RKO (cell line): Measurements from ENCODE around the gene PTH2.
"Not testable (repeated sequence)": the region's sequence is repeated elsewhere in the genome, so short reads cannot be mapped to it uniquely, and the experiment has no call there.

Experiments
- DNase-seq: peaks from one replicate; pipeline ENCODE4 v3.0.0-alpha.2; 2016; ENCODE audit warnings: low spot score

Gene PTH2

DNA sequence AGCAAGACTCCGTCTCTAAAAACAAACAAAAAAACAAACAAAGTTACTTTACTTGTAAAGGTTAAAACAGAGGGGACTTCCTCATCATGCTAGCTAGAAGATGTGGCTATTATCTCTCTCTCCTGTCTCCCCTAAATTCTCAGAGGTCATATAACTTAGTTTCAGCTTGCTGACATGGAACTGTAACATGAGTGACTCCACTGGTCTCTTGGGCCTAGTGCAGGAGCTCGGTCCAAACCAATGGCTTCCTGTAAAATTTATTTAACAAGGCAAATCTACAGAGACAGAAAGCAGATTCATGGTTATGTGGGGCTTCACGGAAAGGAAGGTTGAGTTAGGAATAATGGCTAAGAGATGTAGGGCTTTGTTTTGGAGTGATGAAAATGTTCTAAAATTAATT is 44.7 kb downstream of the PTH2 start:
- no peak for DNase-seq

DNA sequence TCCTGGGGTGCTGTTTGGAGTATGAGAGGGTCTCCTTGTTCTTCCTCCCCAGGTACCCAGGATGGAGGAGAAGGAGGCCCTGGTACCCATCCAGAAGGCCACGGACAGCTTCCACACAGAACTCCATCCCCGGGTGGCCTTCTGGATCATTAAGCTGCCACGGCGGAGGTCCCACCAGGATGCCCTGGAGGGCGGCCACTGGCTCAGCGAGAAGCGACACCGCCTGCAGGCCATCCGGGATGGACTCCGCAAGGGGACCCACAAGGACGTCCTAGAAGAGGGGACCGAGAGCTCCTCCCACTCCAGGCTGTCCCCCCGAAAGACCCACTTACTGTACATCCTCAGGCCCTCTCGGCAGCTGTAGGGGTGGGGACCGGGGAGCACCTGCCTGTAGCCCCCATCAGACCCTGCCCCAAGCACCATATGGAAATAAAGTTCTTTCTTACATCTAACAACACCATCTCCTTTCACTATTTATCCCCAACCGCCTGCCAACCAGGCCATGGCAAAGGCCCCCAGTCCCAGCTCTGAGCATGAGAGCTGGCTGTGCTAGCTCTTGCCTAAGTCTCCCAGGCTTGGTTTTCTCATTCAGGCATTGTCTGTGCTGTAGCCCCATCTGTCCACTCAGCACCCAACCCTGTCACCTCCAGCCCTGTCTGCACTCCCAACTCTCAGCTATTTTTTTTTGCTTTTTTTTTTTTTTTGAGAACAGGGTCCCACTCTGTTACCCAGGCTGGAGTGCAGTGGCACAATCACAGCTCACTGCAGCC is 48.4 kb downstream of the PTH2 start:
- no peak for DNase-seq

DNA sequence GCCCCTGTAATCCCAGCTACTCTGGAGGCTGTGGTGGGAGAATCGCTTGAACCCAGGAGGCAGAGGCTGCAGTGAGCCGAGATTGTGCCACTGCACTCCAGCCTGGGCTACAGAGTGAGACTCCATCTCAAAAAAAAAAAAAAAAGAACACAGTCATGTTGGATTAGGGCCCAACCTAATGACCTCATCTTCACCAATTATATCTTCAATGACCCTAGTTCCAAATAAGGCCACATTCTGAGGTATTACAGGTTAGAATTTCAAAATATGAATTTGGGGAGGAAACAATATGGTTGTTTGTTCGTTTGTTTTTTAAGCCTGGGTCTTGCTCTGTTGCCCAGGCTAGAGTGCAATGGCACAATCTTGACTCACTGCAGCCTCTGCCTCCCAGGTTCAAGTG is 50.1 kb downstream of the PTH2 start:
- DNase-seq: not testable (repeated sequence)
